Suprapubic skin (tissue), 4 donors: ENCODE measurements around the gene ABCC1. TPM values are rescaled to one million over a fixed set of nuclear protein-coding genes. Genes with fewer than 3 reads are reported as not detected.

Experiments
- DNase-seq, 2 donors: peaks; one replicate each; pipeline ENCODE4 v3.0.0-alpha.2; 2019; ENCODE audit warnings: low spot score in 2 of 2
- H3K27ac ChIP-seq: fragments of 200-600 bp; sonication (generic); one replicate; pipeline ENCODE4 v1.5.1; 2019
- H3K27me3 ChIP-seq: fragments of 200-600 bp; sonication (generic); one replicate; pipeline ENCODE4 v1.5.1; 2019
- H3K36me3 ChIP-seq: fragments of 200-600 bp; sonication (generic); one replicate; pipeline ENCODE4 v1.5.1; 2019
- H3K4me1 ChIP-seq: fragments of 200-600 bp; sonication (generic); one replicate; pipeline ENCODE4 v1.5.1; 2019
- H3K4me3 ChIP-seq: fragments of 200-600 bp; sonication (generic); one replicate; pipeline ENCODE4 v1.5.1; 2019; ENCODE audit warnings: mild to moderate bottlenecking
- H3K9me3 ChIP-seq: fragments of 200-600 bp; sonication (generic); one replicate; pipeline ENCODE4 v1.5.1; 2019
- CTCF ChIP-seq, 2 donors: fragments of 200-600 bp in 1 of 2; fragments of 450-650 bp in 1 of 2; sonication (generic) in 1 of 2; IDR thresholded peaks; one replicate each; pipeline ENCODE4 v1.5.1; 2016 to 2019; ENCODE audit warnings: antibody characterized with exemption in 2 of 2, mild to moderate bottlenecking in 1 of 2, moderate library complexity in 1 of 2
- EP300 ChIP-seq: sonication (generic); formaldehyde crosslinking; IDR thresholded peaks from one replicate; pipeline ENCODE4 v1.6.1; 2017; ENCODE audit warnings: antibody characterized with exemption
- POLR2A ChIP-seq, 2 donors: fragments of 450-650 bp; IDR thresholded peaks; one replicate each; pipeline ENCODE4 v1.6.1; 2017; ENCODE audit warnings: antibody characterized with exemption in 2 of 2, mild to moderate bottlenecking in 2 of 2, moderate library complexity in 2 of 2
- POLR2AphosphoS5 ChIP-seq, 3 donors: sonication (generic); formaldehyde crosslinking; IDR thresholded peaks; one replicate each; pipeline ENCODE4 v1.6.1; 2017; ENCODE audit warnings: antibody characterized with exemption in 3 of 3
- WGBS: methylation state at CpG from one replicate; pipeline ENCODE4 v1.1.5; 2018; 5-methylcytosine and 5-hydroxymethylcytosine counted together
- total RNA-seq, 4 donors: library from RNA; depleted of rRNA; stranded (reverse); fragments of >200 nt; gene quantifications; one replicate each; pipeline ENCODE4 v1.1.0, GENCODE V29; 2016

ABCC1 gene
- total RNA-seq, 4 donors from 2014 or later: 22.1 to 37.4 (median 27.2) TPM

DNA sequence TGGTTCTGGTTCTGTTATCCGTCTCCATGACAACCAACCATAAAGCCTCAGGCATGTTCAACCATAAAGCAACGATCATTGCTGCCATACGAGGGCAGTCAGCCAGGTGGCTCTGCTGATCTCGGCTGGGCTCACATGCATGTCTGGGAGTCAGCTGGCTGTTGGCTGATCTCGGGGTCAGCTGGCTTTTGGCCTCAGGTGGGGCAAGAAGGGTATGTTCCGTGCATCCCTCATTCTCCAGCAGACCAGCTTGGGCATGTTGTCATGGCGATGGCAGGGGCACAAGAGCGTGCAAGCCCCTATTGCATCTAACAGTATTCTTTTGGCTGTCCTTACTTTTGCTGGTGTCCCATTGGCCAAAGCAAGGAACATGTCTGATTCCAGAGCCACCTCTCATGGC, 187.7 kb downstream of the ABCC1 start:
- no peak overlapping the region for H3K4me3 ChIP-seq
- H3K36me3 ChIP-seq: peaks cover 96% of the 10 kb centered on the region
- WGBS: 79% methylated on average over 6 of the region's 8 CpGs
- H3K4me1 ChIP-seq: no peaks in the 10 kb centered on the region
- no peaks in the 10 kb centered on the region for H3K9me3 ChIP-seq
- H3K27me3 ChIP-seq: no peaks in the 10 kb centered on the region
- DNase-seq: no peak
- no peak overlapping the region for H3K27ac ChIP-seq
- TF ChIP-seq EP300 (no peak), POLR2A (IDR thresholded peaks at IDR 0.05) (no peak), POLR2AphosphoS5 (IDR thresholded peaks at IDR 0.05) (no peak), CTCF (IDR thresholded peaks at IDR 0.05) (no peak)

- no peaks in the 10 kb centered on the region for H3K4me1 ChIP-seq
- no peak overlapping the region for H3K4me3 ChIP-seq
- no peak overlapping the region for H3K27ac ChIP-seq
- 98% methylated on average over 15 of the region's 15 CpGs for WGBS
- H3K27me3 ChIP-seq: no peaks in the 10 kb centered on the region
- no peak for DNase-seq
- TF ChIP-seq EP300 (no peak), CTCF (IDR thresholded peaks at IDR 0.05) (no peak), POLR2A (IDR thresholded peaks at IDR 0.05) (no peak), POLR2AphosphoS5 (IDR thresholded peaks at IDR 0.05) (no peak)
- H3K9me3 ChIP-seq: no peaks in the 10 kb centered on the region
- peaks cover 88% of the 10 kb centered on the region for H3K36me3 ChIP-seq
Measured at GRCh38 chr16:16138034-16138635, 188.7 kb downstream of the ABCC1 start.

- Histone ChIP-seq H3K36me3 (peaks cover 86% of the 10 kb centered on the region), H3K27ac (no peak overlapping the region)
Measured at GRCh38 chr16:16139061-16139460, 189.6 kb downstream of the ABCC1 start.

GRCh38 chr16:16139806-16140205, 190.4 kb downstream of the ABCC1 start:
- H3K36me3 ChIP-seq: peaks cover 78% of the 10 kb centered on the region
- TF ChIP-seq EP300: no peak
- TF ChIP-seq CTCF (IDR thresholded peaks at IDR 0.05): no peak
- no peak for TF ChIP-seq POLR2AphosphoS5 (IDR thresholded peaks at IDR 0.05)
- no peak for TF ChIP-seq POLR2A (IDR thresholded peaks at IDR 0.05)
- WGBS: 95% methylated on average over 7 of the region's 7 CpGs

More at GRCh38 chr16:16139061-16139460, 189.6 kb downstream of the ABCC1 start:
- no peak for DNase-seq
- H3K27me3 ChIP-seq: no peaks in the 10 kb centered on the region
- no peak overlapping the region for H3K4me3 ChIP-seq
- 95% methylated on average over 10 of the region's 10 CpGs for WGBS
- no peak for TF ChIP-seq POLR2A (IDR thresholded peaks at IDR 0.05)
- H3K4me1 ChIP-seq: no peaks in the 10 kb centered on the region
- no peaks in the 10 kb centered on the region for H3K9me3 ChIP-seq

DNA sequence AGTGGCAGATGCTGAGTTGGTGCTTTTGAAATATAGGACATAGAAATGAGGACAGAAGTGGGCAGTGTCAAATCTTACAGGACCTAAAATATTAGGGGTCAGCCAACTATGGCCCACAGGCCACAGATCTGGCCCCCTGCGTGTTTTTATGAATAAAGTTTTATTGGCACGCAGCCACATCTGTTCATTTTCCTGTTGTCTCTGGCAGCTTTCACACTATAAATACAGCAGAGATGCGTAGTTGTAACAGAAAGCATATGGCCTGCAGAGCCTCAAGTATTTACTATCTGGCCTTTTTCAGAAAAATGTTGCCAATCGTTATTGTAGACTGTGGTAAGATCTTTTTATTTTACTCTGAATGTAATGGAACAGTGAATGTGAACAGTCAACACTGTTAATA, 191.1 kb downstream of the ABCC1 start:
- Histone ChIP-seq H3K27me3 (no peaks in the 10 kb centered on the region), H3K4me3 (no peak overlapping the region), H3K4me1 (no peaks in the 10 kb centered on the region), H3K36me3 (peaks cover 71% of the 10 kb centered on the region), H3K27ac (no peak overlapping the region), H3K9me3 (no peaks in the 10 kb centered on the region)
- TF ChIP-seq POLR2A (IDR thresholded peaks at IDR 0.05): no peak
- no peak for TF ChIP-seq CTCF (IDR thresholded peaks at IDR 0.05)
- TF ChIP-seq EP300: no peak
- no peak for TF ChIP-seq POLR2AphosphoS5 (IDR thresholded peaks at IDR 0.05)
- WGBS: 91% methylated on average over 4 of the region's 4 CpGs
- DNase-seq: no peak

More at GRCh38 chr16:16139806-16140205, 190.4 kb downstream of the ABCC1 start:
- Histone ChIP-seq H3K4me3 (no peak overlapping the region), H3K4me1 (no peaks in the 10 kb centered on the region), H3K27ac (no peak overlapping the region), H3K9me3 (no peaks in the 10 kb centered on the region), H3K27me3 (no peaks in the 10 kb centered on the region)
- DNase-seq: no peak

DNA sequence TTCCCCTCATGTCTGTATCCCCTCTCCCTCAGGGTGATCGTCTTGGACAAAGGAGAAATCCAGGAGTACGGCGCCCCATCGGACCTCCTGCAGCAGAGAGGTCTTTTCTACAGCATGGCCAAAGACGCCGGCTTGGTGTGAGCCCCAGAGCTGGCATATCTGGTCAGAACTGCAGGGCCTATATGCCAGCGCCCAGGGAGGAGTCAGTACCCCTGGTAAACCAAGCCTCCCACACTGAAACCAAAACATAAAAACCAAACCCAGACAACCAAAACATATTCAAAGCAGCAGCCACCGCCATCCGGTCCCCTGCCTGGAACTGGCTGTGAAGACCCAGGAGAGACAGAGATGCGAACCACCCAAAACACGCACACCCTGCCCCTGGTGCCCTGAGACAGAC, 191.7 kb downstream of the ABCC1 start:
- H3K4me1 ChIP-seq: no peaks in the 10 kb centered on the region
- no peak overlapping the region for H3K27ac ChIP-seq
- no peaks in the 10 kb centered on the region for H3K27me3 ChIP-seq
- no peak overlapping the region for H3K4me3 ChIP-seq
- no peaks in the 10 kb centered on the region for H3K9me3 ChIP-seq
- no peak for DNase-seq
- no peak for TF ChIP-seq POLR2A (IDR thresholded peaks at IDR 0.05)
- no peak for TF ChIP-seq EP300
- TF ChIP-seq CTCF (IDR thresholded peaks at IDR 0.05): no peak
- TF ChIP-seq POLR2AphosphoS5 (IDR thresholded peaks at IDR 0.05): no peak
- WGBS: 93% methylated on average over 10 of the region's 11 CpGs
- peaks cover 68% of the 10 kb centered on the region for H3K36me3 ChIP-seq
